GM18519 (cell line): ENCODE results near the gene DCTN3.
A peak's percentile ranks its signal among the peaks of the same experiment; 100 is the strongest.

ENCODE experiments used
- ATAC-seq: cut with Tn5 transposase; IDR thresholded peaks from one replicate; pipeline ENCODE4 v1.9.1; 2021; ENCODE audit warnings: mild to moderate bottlenecking, moderate library complexity; ENCODE audit not compliant: unreplicated experiment, low FRiP score

The DCTN3 gene

DNA sequence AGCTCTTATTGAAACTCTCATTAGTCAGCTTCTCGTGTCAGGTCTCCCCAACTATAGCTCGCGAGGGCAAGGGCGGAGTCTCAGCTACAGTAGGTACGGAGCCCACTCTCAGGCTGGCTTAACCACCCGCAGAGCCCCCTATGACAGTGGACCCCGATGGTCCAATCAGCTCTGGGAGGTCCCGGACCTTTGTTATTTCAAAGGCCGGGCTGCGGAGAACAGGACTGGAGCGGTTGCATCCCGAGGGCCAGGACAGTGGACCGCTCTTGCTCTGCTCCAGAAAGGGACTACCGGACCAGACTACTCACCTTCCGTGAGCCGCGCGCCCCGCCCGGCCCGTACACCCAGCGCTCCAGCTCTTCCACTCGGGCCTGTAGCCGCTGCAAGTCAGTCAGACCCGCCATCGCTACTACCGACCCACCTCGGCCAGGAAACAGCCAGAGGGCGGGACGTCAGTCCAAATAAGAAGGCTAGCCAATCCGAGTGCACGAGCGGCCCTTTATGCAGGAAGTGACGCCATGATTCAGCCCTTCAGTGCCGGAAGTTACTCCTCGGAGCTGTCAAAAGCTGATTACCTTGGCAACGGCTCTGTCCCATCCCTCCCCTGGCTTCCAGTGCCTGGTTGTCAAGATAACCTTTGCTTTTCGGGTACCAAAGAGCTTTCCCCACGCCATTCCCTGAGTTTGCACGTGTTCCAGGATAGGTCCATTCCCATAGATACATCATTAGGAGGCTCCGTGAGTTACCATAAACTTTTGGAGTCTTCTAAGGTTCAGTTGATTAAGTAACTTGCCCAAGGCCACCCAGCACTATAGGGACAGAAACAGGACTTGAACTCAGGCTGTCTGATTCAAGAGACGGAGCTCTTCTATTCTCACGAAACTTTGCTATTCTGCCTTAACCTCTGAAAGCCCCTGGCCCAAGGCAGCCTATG, at the start of gene DCTN3:
Gene DCTN3, minus strand, starts transcription at position 435 of the 934 bp plus-strand sequence. Its CDS starts 31 bp downstream, at position 404.
- peak; percentile 90 for ATAC-seq

DNA sequence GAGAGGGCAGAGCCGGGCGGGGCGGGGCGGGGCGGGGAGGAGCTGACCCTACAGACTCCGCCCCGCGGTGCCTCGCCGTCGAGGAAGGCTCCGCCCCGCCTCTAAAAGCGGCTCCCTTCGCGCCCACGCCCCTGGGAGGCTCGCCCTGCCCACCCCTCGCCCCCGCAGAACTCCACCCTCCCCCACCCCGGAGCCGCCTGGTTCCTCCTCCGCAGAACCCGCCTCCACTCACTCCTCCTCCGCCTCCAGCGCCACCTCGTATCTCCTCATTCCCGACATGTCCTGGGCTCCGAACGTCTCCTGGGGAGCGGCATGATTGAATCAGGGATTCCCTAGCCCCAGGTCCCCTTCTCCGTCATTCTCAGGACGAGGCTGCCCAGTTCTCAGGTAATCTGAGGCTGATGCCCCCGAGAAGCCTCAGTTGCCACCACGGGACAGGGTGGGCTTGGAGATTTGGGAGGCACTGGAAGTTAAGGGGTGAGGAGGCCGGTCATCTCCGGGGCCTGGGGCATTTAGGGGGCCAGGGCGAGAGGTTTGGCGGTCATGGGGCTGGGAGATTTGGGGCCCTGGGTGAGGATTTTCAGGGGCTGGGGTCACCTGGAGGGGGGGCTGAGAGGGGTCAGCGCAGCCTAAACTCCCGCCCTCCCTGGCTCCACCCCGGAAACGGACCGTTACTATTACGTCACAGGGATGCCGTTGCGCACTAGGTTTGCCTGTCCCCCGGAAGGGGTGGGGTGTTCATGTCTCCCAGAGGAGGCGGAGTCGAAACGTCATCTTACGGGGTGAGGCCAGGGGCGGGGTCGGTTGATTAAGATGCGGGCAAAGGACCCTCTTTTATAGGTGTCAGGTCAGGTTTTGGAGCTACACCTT, 45.3 kb upstream of the DCTN3 start:
- no peak for ATAC-seq

DNA sequence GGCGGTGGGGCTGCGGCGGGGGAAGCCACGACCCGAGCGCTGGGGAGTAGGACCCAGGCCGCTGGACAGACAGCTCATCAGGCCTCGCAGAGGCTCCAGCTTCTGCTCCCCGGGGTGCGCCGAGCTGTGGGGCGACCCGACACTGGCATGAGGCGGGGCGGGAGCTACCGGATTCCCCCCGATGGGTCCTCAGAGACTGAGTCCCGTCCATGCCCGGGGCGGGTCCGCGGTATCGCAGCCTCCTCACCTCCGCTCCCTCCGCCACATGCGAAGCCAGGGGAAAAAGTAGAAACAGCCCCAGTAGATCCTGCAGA, 44.7 kb upstream of the DCTN3 start:
- ATAC-seq, result no peak

DNA sequence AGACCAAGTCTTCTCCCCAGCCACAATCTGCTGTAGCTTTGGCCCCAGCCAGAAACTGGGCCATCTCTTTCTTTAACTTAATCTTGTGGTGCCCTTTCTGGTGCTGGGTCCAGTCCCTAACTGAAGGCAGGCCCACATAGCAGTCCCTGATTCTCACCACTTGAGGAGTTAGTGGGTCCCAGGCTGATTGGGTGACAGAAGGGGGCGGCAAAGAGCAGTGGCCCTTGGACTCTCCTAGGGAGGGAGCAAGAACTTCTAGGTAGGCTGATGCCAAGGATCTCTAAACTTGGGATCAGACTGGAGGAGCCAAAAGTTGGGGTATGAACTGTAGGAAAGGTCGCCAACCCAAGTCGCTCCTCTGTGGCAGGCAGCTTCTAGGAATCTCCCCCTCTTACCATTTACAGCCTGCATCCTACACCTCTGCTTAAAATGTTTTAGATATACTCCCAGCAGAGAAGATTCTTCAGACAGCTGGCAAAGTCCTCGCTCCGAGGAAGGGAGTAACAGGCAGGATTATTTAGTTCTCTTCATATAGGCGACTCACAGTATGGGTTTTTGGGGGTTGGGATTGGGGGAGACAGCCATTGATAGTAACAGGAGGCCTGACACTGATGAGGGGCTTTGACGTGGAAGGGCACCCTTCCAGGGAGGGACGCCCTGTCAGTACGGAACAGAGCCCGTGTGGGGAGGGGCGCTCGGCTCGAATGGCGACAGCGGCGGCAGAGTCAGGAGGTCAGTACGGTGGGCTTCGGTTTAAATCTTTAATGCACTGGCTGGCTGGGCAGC, 44.2 kb upstream of the DCTN3 start:
- no peak for ATAC-seq

DNA sequence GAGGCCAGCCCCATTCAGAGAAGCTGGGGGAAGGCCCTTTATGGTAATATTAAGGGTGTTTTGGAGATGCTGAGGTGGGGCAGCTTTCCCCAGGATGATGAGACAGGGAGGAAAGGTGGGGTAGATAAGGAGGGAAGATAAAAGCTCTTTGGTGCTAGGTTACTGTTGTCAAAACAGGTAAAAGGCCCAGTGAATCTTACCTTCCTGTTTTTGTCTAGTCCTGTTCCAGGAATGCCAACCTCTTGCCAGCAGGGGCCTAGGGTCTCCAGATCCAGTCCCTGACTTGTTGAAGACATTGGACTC, 43.0 kb upstream of the DCTN3 start:
- no peak for ATAC-seq

DNA sequence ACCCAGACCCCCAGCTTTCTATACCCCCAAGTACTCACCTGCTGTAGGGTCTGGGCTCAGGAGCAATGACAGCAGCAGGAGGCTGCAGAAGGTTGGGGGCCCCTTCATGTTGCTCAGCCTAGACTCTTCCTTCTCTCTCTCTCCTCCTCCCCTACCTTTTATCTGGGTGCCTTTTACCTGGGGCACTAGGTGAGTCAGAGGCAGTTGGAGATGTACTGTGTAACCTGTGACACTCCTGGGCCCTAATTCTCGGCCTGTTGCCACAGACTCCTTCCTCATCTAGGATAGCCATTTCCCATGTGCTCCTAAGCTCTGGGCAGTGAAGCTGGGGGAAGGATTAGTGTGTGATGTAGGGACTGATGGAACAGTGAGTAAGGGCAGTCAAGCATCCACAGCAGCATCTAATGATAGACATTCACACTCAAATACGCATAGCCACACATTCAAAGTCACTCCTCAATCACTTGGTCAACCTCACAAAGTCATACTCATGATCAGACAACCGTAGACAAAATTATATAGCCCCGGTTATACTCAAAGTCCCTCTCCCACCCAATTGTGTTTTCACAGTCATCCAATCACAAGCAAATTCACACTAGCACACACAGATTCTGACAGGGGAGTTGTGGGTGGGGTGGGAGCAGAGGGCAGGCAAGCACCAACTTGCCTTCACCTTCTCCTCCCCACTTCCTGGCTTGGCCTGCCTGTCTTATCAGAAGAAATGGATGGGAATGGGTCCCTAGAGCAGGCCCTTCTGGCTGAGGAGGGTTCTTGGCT, 42.4 kb upstream of the DCTN3 start, which contains the start of gene CCL27:
Gene CCL27, minus strand, starts transcription at position 132 of the 777 bp plus-strand sequence. Its CDS starts 24 bp downstream, at position 108.
- ATAC-seq, result no peak

DNA sequence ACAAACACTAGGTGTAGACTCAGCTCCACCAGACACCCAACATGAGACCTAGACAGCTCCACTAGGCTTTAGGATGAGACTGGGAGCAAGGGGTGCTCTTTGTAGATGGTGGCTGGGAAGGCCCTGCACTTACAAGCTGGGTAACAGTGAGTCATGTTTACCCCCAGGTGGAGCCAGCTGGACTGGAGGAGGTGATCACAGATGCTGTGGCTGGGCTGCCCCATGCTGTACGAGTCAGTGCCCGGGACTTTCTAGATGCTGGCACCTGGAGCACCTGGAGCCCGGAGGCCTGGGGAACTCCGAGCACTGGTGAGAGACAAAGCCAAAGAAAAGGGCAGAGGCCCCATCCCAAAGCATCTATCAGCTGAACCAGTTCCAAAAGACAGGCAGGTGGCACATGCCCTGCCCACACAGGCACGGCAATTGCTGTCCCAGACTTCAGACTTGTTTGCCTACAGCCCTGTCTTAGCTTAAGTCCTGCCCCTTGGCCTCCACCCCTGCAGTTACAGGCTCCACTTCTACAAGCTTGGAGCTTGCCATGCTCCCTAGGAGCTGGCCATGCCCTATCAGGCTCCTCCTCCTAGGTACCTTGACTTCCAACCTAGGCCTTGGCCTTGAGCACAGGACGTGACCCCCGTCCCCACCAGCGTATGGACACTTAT, 39.4 kb upstream of the DCTN3 start:
- ATAC-seq, result no peak

DNA sequence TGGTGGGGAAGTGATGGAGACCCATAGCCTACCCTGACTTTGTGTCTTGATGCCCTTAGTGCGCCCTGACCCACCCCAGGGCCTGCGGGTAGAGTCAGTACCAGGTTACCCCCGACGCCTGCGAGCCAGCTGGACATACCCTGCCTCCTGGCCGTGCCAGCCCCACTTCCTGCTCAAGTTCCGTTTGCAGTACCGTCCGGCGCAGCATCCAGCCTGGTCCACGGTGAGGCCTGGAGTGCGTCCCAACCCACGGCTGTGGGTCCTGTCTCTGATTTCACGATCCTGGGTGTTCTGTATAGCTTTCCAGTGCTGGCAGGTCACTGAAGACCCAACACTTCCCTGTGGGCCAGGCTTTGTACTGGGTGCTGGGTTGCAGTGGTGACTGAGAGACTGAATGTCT, 38.2 kb upstream of the DCTN3 start:
- no peak for ATAC-seq

DNA sequence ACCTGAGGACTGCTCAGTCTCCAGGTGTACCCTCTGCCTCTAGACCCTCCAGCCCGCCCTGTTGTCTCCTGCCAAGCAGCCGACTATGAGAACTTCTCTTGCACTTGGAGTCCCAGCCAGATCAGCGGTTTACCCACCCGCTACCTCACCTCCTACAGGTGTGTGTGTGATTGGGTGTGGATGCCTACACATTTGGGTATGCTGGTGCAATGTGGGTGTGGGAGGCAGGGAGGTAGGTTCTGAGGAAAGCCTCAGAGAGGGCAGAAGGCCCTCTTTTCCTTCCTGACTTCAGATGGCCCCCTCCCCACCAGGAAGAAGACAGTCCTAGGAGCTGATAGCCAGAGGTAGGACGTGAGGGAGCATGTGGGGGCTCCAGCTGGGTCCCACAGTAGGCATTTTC, 36.7 kb upstream of the DCTN3 start:
- ATAC-seq, result no peak

DNA sequence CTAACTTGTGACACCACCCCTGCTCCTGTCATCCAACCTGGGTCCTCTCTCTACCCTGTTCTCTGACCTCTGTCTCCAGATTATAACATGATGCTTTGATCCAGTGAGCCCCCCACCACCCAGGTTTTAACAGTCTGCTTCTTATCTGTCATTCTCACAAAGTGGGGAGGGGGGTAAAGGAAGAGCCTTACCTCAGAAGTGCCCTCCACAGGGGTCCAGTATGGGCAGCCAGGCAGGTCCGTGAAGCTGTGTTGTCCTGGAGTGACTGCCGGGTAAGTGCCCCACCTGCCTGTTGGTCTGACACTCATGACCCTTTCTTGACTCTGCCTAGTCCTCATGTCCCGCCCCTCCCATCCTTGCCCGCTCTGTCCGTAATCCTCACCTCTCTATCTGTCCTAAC, 35.1 kb upstream of the DCTN3 start:
- ATAC-seq, result no peak

DNA sequence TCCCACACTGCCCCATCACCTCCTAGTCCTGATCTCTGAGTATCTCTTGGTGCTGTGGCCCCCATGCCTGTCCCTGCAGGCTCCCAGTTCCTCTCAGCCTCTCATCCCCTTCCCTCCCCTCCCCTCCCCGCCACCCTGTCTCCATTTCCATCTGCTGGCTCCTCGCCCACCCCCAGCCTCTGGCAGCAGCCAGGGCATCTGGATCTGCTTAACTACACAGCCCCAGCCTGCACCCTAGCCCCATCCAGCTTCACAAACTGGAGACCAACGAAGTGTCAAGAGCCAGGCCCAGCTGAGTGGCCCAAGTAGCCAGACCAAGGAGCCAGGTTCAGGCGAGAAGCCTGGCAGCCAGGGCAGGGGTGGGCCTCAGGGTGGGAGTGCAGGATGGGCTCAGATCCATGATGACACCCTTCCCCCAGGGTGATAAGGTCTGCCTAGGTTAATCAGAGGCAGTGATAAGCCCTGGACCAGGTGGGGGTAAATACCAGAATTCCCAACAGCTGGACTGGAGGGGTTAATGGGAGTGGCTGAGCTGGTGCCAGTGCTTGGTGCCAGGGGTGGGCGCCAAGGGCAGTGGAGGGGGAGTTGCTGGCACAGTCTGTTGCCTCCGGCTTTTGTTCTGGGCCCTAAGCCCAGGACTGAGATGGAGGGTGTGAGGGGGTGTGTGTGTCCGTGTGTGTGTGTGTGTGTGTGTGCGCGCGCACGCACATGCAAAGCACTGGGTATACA, 34.2 kb upstream of the DCTN3 start:
- ATAC-seq, result no peak

DNA sequence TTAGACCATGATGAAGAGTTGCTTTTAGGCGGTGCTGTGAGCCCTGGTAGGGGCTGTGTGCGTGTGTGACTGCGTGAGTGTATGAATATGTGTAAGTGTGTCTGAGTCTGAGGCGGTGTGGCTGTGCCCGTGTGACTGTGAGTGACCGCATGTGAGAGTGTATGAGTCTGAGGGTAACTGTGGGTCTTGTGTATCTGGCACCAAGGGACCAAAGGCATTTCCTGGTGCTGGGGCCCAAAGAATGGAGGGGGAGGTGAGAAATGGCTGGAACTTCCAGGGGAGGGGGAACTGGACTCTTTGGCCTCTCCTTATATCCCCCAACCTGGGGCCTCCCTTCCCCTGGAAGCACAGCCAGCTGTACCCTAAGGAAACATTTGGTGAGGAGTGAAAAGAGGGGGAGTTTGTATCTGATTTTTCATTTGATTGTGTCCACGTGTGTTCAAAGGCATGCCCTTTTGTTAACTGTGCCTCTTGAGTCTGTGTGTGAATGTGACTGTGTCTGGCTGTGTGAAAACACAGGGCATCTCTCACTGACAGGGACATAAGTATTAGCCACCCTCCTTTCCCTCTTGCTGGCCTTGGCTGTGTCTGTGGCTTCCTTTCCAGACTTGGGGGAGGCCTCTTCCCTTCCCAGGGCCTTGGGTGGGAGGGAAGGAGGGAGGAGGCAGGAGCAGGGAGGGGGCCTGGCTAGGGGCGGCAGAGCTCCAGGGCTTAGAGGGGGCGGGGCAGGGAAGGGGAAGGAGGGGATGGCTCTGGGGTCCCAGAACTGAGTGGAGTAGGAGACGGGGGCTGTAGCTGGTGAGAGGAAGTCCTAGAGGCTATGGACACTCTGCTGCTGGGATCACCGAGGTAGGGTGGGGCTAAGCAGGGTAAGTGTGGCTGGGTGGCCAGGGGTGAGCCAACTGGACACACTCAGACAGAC, 33.1 kb upstream of the DCTN3 start:
- no peak for ATAC-seq

DNA sequence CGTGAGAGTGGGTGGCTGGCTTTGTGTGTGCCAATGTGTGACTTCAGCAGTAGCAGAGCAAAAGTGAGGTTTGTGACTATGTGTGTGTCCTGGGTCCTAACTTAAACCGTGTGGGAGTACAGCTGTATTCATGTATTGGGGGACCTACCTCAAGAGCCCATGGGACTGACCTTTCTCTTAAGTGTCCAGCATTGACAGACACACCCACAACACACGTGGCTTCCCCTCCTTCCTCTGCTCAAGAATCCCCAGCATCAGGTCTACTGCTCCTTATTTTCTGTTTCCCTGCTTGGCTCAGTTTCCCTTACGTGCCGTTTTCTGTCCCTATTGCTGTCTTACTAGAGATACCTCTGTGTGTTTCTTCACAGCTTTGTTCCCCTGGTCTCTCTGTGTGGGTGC, 32.3 kb upstream of the DCTN3 start:
- no peak for ATAC-seq

DNA sequence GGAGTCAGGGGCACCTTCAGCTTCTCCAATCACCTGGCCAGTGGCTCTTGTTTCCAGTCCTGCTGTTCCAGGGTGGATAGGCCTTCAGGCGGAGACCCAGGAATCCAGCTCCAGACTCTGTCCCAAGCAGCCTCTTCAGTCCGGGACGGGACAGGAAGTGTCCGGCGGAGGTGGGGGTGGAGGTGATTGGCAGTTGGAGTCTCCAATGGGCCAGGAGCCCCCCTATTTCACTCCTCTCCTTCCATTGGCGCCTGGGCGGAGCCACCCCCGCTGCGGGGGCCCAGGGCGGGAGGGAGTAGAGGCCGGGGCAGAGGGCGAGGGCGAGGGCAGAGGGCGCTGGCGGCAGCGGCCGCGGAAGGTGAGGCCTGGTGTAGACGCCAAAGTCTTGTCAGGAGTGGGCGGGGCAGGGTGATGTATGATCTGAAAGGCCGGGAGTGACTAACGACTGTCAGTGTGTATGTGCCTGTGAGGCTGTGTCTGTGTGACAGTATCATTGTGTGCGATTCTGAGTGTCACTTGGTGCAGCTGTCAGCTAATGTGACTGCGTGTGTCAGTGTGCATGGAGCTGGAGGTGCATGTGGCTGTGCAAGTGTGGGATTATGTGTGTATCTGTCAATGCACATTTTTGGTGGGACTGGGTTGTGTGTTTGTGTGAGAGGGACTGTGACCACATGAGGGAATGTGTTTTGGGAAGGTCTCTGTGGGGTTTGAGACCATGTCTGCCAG, 31.7 kb upstream of the DCTN3 start, which contains the start of gene IL11RA:
Gene IL11RA, plus strand, starts transcription at position 310 of the 726 bp plus-strand sequence. CDS start 3,033 bp downstream, outside the sequence.
- no peak for ATAC-seq

DNA sequence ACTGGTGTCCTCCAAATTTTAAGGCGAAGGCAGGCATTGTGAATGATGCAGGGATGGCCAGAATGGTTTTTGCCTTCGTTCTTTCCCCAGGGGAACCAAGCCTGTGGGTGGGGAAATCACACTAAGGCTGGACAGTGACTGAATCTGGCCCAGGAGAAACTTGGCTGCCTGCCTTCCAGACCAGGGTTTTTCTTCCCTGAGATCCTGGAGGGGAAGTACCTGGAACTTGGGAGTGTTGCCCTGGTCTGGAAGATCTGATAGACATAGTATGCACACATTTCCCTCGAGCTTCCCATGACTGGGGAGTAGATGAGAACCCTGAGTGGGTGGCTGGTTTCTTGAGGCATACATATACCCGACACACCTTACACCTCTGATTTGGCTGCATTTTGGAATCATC, 31.0 kb upstream of the DCTN3 start:
- no peak for ATAC-seq

DNA sequence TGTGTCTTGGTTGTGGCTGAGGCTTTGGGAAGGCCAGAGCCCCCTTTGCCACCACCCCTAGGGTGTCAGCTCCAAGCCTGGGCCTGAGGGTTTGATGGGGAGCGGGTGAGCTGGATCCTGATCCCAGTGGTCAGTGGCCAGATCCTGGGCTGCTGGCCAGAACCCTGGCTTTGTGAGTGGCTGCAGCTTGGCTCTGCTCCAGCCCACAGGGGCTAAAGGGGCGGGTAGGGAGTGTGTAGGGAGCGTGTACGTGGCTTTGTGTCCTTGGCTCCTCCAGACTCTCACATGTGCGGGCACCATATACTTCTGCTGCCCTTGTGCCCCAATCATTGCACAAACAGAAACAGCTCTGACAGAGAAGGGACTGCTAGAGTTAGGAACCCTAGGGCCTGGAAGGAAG, 30.5 kb upstream of the DCTN3 start:
- ATAC-seq, result no peak

DNA sequence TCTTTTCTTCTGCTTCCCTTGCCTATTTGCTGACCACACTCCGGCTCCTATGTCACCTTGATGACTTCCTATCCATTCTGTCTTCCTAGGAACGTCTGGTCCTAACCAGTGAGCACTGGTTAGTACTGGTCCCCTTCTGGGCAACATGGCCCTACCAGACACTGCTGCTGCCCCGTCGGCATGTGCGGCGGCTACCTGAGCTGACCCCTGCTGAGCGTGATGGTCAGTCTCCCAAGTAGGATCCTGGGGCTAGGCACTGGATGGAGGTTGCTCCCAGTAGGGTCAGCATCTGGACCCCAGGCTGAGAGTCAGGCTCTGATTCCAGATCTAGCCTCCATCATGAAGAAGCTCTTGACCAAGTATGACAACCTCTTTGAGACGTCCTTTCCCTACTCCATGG, 28.4 kb upstream of the DCTN3 start:
- no peak for ATAC-seq
